ENCODE results near the gene B4GALT6.

The B4GALT6 gene

GRCh38 chr18:31666055-31666454, 18.3 kb downstream of the B4GALT6 start:
- TF ChIP-seq CTCF (conservative IDR thresholded peaks at IDR 0.05; ENCODE audit: control insufficient read depth, insufficient read depth, low read depth, low read length) = no peak
- DNase-seq (ENCODE audit: low read depth) = no peak
- no peak overlapping the region for H3K4me3 ChIP-seq (ENCODE audit: control insufficient read depth, low read depth, low read length)

- no peak for TF ChIP-seq CTCF (conservative IDR thresholded peaks at IDR 0.05; ENCODE audit: control insufficient read depth, insufficient read depth, low read depth, low read length)
- no peak overlapping the region for H3K4me3 ChIP-seq (ENCODE audit: control insufficient read depth, low read depth, low read length)
- DNase-seq (ENCODE audit: low read depth) = no peak
Measured at GRCh38 chr18:31664101-31664500, 20.3 kb downstream of the B4GALT6 start.

- peak; percentile 69 for DNase-seq (ENCODE audit: low read depth)
- no peak overlapping the region for H3K4me3 ChIP-seq (ENCODE audit: control insufficient read depth, low read depth, low read length)
- TF ChIP-seq CTCF (conservative IDR thresholded peaks at IDR 0.05; ENCODE audit: control insufficient read depth, insufficient read depth, low read depth, low read length) = no peak
Measured at GRCh38 chr18:31661965-31662364, 22.4 kb downstream of the B4GALT6 start.

- H3K4me3 ChIP-seq (ENCODE audit: control insufficient read depth, low read depth, low read length) = no peak overlapping the region
- no peak for DNase-seq (ENCODE audit: low read depth)
- no peak for TF ChIP-seq CTCF (conservative IDR thresholded peaks at IDR 0.05; ENCODE audit: control insufficient read depth, insufficient read depth, low read depth, low read length)
Measured at GRCh38 chr18:31660763-31661162, 23.6 kb downstream of the B4GALT6 start.

- H3K4me3 ChIP-seq (ENCODE audit: control insufficient read depth, low read depth, low read length) = no peak overlapping the region
- TF ChIP-seq CTCF (conservative IDR thresholded peaks at IDR 0.05; ENCODE audit: control insufficient read depth, insufficient read depth, low read depth, low read length) = no peak
- no peak for DNase-seq (ENCODE audit: low read depth)
Measured at GRCh38 chr18:31659576-31660177, 24.7 kb downstream of the B4GALT6 start.

- H3K4me3 ChIP-seq (ENCODE audit: control insufficient read depth, low read depth, low read length) = no peak overlapping the region
- TF ChIP-seq CTCF (conservative IDR thresholded peaks at IDR 0.05; ENCODE audit: control insufficient read depth, insufficient read depth, low read depth, low read length) = no peak
- DNase-seq (ENCODE audit: low read depth) = peak; percentile 53
Measured at GRCh38 chr18:31658670-31659575, 25.5 kb downstream of the B4GALT6 start.
